ENCODE data around the gene PLAC1.

Gene PLAC1

DNA sequence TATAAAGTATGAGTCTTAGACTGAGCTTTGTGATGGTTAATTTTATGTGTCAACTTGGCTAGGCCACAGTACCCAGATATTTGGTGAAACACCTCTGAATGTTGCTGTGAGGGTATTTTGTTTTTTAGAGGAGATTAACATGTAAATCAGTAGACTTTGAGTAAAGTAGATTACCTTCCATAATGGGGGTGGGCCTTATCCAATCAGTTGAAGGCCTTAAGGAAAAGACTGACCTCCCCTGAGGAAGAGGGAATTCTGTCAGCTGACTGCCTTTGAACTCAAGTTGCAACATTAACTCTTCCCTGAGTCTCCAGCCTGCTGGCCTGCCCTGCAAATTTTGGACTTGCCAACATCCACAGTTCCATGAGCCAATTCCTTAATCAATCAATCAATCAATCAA is 66.0 kb downstream of the PLAC1 start:
- in situ Hi-C loops (cut with MboI; ENCODE audit: low sequenced_read_pairs), result no loop called here

DNA sequence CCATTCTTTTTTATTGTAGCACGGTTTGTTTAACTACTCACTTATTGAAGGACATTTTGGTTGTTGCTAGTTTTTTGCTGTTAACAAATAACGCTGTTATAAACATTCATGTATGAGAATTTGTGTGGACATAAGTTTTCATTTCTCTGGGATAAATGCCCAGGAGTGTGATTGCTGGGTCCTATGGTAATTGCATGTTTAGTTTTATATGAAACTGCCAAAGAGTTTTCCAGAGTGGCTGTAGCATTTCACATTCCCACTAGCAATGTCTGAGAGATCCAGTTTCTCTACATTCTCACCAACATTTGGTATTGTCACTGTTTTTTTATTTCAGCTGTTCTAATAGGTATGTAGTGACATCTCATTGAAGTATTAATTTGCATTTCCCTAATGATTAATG is 66.8 kb downstream of the PLAC1 start:
- in situ Hi-C loops (cut with MboI; ENCODE audit: low sequenced_read_pairs), result no loop called here

- in situ Hi-C loops (cut with MboI; ENCODE audit: low sequenced_read_pairs), result no loop called here
These were observed 69.5 kb downstream of the PLAC1 start for GRCh38 chrX:134588806-134589205.

GRCh38 chrX:134580907-134581306 is 77.4 kb downstream of the PLAC1 start:
- in situ Hi-C loops (cut with MboI; ENCODE audit: low sequenced_read_pairs), result no loop called here

DNA sequence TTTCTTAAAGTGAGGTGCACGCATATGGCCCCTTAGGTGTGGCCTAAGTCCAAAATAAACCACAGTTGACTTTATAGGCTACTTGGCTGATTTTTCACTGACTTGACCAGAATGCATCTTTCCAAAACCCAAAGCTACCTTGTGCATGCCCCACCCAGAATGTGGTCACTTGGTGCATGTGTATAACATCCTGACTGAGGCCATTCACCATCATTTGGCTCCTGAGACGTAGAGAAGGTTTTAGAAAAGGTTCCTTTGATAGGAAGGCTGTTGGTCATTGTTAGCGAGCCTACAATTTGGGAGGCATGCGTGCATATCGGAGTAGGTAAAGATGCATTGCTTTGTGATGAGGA is 84.6 kb downstream of the PLAC1 start:
- in situ Hi-C loops (cut with MboI; ENCODE audit: low sequenced_read_pairs), result no loop called here

- in situ Hi-C loops (cut with MboI; ENCODE audit: low sequenced_read_pairs), result no loop called here
These were observed 85.2 kb downstream of the PLAC1 start for GRCh38 chrX:134572816-134573682.

GRCh38 chrX:134571796-134572195 is 86.5 kb downstream of the PLAC1 start:
- in situ Hi-C loops (cut with MboI; ENCODE audit: low sequenced_read_pairs), result no loop called here

DNA sequence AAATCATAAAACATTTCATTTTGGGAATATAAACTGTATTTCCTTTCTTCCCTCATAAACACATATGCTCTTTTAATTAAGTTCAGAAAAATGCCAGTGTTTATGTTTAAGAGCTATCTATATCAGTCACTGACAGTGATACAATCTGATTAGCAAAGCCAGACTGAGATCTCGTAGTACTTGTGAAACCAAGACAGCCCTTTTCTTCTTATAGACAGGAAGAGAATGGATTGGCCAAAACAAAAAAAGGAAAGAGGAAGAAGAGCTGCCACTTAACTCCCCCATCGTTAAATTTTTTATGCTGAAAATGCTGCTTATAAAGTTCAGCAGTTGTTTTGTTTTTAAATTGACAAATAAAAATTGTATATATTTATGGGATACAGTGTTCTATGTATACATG is 87.4 kb downstream of the PLAC1 start:
- in situ Hi-C loops (cut with MboI; ENCODE audit: low sequenced_read_pairs), result no loop called here

- in situ Hi-C loops (cut with MboI; ENCODE audit: low sequenced_read_pairs), result no loop called here
These were observed 87.8 kb downstream of the PLAC1 start for GRCh38 chrX:134570509-134570846.

GRCh38 chrX:134569306-134569705 is 89.0 kb downstream of the PLAC1 start:
- in situ Hi-C loops (cut with MboI; ENCODE audit: low sequenced_read_pairs), result no loop called here

DNA sequence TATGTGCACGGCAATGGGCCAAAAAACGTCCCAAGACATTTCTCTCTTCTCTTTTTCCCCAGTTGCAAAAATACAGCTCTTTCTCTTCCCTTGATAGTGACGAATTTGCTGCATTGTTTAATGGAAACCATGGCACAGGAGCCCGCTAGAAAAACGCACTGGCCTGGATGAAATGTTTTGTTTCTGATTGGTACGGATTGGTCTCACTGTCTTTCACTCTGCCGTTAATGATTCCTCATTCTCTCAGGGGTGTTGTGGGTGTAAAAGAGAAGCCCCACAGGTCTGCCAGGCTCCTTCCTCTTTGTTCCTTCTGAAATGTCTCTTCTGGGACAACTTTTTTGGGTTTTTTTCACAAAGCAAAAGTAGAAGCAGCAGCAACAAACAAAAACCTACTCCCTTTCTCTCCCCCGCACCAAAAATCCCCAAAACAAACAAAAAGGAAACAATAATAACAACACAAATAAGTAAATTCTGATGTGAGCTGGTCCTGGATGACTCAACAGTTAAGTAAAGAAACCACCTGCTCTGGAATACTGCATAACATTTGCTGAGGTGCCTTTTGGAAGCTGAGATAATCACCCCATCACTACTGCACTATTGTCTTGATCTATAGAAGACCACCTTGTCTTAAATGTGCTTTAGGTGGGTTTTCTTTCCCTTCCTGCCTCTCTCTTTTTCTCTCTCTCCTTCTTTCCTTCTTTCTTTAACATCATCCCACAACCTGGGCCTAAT is 89.8 kb downstream of the PLAC1 start:
- in situ Hi-C loops (cut with MboI; ENCODE audit: low sequenced_read_pairs), result no loop called here

DNA sequence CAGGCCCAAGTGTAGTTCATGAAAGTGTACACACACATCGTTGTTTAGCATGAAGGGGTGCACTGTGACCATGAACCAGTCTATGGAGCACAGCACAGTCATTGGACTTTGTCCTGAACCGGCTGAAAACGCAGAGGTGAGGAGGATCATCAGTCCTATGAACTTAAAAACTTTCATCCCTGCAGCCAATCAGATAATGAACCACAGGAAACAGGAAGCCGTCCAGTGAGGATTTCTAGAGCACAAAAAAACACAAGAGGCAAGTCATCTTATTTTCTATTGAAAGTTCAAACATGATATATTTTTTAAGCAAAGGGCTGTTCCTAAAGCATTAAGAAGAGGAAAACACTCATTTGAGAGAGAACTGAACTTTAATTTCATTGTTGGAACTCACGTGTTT is 91.8 kb downstream of the PLAC1 start:
- in situ Hi-C loops (cut with MboI; ENCODE audit: low sequenced_read_pairs), result no loop called here

- in situ Hi-C loops (cut with MboI; ENCODE audit: low sequenced_read_pairs), result no loop called here
These were observed 96.3 kb downstream of the PLAC1 start for GRCh38 chrX:134562002-134562401.

GRCh38 chrX:134558133-134558532 is 100.1 kb downstream of the PLAC1 start:
- in situ Hi-C loops (cut with MboI; ENCODE audit: low sequenced_read_pairs), result no loop called here

GRCh38 chrX:134554291-134554690 is 104.0 kb downstream of the PLAC1 start:
- in situ Hi-C loops (cut with MboI; ENCODE audit: low sequenced_read_pairs), result no loop called here

GRCh38 chrX:134552351-134552750 is 105.9 kb downstream of the PLAC1 start:
- in situ Hi-C loops (cut with MboI; ENCODE audit: low sequenced_read_pairs), result no loop called here

DNA sequence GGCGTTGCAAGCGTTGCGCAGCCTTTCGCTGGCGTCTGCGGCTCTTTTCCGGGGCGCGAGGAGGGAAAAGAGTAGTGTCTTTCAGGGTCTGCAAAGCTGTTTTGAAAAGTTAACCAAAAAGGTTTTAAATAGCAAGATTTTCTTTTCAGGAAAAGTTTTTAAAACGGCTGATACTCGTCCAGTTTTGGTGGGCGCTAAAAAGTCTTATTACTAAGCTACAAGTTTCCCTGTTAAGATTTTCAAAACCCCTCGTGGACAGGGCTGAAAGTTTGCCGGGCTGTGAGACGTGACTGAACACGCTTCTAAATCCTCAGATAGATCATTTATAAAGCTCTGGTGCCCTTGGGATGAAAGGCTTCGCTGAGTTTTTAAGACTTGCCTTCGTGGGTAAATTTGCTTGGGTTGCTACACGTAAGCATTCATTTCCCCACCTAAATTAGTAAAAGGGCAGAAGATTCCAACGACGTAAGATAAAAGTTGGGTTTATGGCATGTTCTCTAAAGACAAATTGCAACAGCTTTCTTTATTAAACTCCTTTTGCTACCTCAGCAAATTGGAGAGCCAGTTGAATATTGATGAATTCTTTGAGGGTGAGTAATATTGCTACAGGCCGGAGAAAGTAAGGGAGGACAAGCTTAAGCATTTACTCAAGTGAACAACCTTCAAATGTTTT is 106.8 kb downstream of the PLAC1 start:
- in situ Hi-C loops (cut with MboI; ENCODE audit: low sequenced_read_pairs), result no loop called here

DNA sequence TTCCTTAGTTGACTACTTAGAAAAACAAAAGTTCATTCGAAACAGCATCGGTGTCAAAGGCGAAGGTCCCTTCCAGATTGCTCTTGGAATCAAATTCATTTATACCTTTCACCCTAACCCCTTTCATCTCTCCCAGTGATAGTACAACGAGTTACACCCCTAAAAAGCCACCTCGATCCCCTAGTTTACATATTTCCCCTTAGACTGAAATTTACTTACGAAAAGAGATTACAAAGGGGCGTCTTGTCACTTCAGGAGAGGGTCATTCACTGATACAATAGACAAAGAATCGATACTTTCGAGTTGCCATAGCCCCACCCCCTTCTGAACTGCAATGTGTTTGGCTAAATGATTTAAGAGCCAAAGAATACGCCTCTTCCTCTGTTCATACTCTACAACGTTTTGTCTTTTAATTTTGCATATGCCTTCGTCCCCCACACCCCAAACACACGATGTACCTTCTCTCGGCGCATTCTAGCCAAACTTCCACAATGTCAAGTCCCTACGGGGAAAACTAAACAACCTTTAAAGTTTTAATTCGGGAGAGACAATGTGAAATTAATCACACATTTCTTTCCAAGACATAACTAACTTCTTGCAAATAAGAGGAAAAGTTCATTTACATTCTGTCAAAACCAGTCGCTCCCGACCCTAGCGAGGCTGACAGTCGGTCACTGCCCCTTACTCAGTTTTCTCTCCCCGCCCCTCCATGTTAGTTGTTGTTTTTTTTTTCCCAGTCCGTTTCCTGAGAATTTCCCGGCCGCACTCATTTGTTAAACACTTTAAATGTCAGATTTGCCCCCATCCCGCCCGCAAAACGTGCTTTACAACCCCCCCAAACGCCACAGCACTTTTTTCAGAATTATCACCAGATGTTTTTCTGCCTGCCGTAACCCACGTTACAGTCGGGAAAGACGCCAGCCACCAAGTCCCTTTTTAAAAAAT is 109.7 kb downstream of the PLAC1 start:
- in situ Hi-C loops (cut with MboI; ENCODE audit: low sequenced_read_pairs), result no loop called here

GRCh38 chrX:134547047-134547679 is 111.1 kb downstream of the PLAC1 start:
- in situ Hi-C loops (cut with MboI; ENCODE audit: low sequenced_read_pairs), result no loop called here

DNA sequence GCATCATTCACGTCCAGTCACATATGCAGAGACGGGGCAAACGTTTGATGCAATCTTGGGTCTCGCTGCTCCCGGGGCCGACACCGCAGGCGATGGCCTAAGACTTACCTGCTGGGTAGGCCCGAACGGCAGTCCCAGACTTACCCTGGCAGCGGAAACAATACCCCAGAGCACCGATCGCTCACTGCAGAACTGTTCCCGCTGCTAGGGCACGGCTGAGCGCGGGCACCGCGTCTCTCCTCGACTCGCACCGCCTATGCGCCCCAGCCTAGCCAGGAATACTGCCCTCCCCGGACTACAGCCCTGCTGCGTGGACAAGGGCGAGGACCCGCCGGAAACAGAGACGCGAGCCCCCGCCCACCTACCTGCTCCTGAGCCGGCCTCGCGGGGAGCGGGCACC is 112.1 kb downstream of the PLAC1 start:
- in situ Hi-C loops (cut with MboI; ENCODE audit: low sequenced_read_pairs), result no loop called here
